HepG2 (cell line): ENCODE results near the gene CEP97. TPM values are rescaled to one million over a fixed set of nuclear protein-coding genes. Genes with fewer than 3 reads are reported as not detected.

Experiments used
- CCAR2 ChIP-seq: fragments of 200-400 bp; formaldehyde crosslinking; optimal IDR thresholded peaks from 2 replicates; pipeline ENCODE3; 2018; ENCODE audit warnings: low read depth, mild to moderate bottlenecking, low read length, moderate library complexity
- DMAP1 ChIP-seq: IDR thresholded peaks from 2 replicates; pipeline ENCODE4 v1.6.1; 2016
- HNRNPUL1 ChIP-seq: fragments of 200-400 bp; formaldehyde crosslinking; IDR thresholded peaks from 2 replicates; pipeline ENCODE4 v1.6.1; 2017; ENCODE audit warnings: low read depth, mild to moderate bottlenecking, low read length, moderate library complexity
- MTF2 ChIP-seq: sonication (generic); formaldehyde crosslinking; IDR thresholded peaks from 2 replicates; pipeline ENCODE4 v1.5.0; 2020; ENCODE audit warnings: missing genetic modification reagents, borderline replicate concordance
- NFKB2 ChIP-seq: sonication (generic); formaldehyde crosslinking; IDR thresholded peaks from 2 replicates; pipeline ENCODE4 v1.4.0; 2020; ENCODE audit warnings: missing genetic modification reagents, borderline replicate concordance
- ZBTB37 ChIP-seq: sonication (generic); formaldehyde crosslinking; IDR thresholded peaks from 2 replicates; pipeline ENCODE4 v1.4.0; 2020; ENCODE audit warnings: mild to moderate bottlenecking, missing genetic modification reagents
- ZNF407 ChIP-seq: sonication (generic); formaldehyde crosslinking; IDR thresholded peaks from one replicate; pipeline ENCODE4 v1.5.1; 2020; ENCODE audit warnings: mild to moderate bottlenecking, missing genetic modification reagents; ENCODE audit errors: not compliant biosample characterization
- ZSCAN12 ChIP-seq: sonication (generic); formaldehyde crosslinking; IDR thresholded peaks from 2 replicates; pipeline ENCODE4 v1.9.0; 2021; ENCODE audit warnings: mild to moderate bottlenecking, missing genetic modification reagents
- polyA plus RNA-seq, 8 experiments: library from polyadenylated mRNA; depleted of rRNA in 3 of 8; stranded (reverse) in 7 of 8; unstranded in 1 of 8; fragments of >200 nt; fragmentation: Illumina TruSeq in 4 of 8; extraction: Trizol in 4 of 8; gene quantifications; 2 replicates each; pipeline versions ENCODE4 v1.2.1 to v1.2.3, GENCODE V29; 2011 to 2016; ENCODE audit warnings: low read depth in 4 of 8, missing spikeins in 1 of 8, mixed read lengths in 1 of 8; ENCODE audit not compliant: insufficient read depth in 1 of 8
- total RNA-seq, 5 experiments: library from RNA; depleted of rRNA; stranded (reverse); fragments of >200 nt; fragmentation: Illumina TruSeq; extraction: Trizol; gene quantifications; 2 replicates each; pipeline ENCODE4 v1.2.3, GENCODE V29; 2016; ENCODE audit warnings: low read depth in 1 of 5

CEP97 gene
- total and polyA plus RNA-seq, 2 of the 13 experiments (the other 11 are each of a cell fraction or from before 2014, with no cell fraction given), result 0.99 to 6.5 TPM

GRCh38 chr3:101817992-101818391, 93.6 kb downstream of the CEP97 start (continued):
- no peak for TF ChIP-seq ZNF407 (CRISPR knock-in tag)
- TF ChIP-seq DMAP1, result no peak
- no peak for TF ChIP-seq ZBTB37 (CRISPR knock-in tag)
- no peak for TF ChIP-seq HNRNPUL1
- no peak for TF ChIP-seq CCAR2
- no peak for TF ChIP-seq MTF2 (CRISPR knock-in tag)
- TF ChIP-seq NFKB2, result no peak
- TF ChIP-seq ZSCAN12, result no peak
